ENCODE results near the gene ZFP69.

GRCh38 chr1:40451238-40451585 is 25.9 kb upstream of the ZFP69 start:
- TF ChIP-seq EZH2 (IDR thresholded peaks at IDR 0.05): no peak
- no peak for TF ChIP-seq POLR2AphosphoS5 (IDR thresholded peaks at IDR 0.05; ENCODE audit: borderline replicate concordance, low read depth, low read length)
